Measurements from ENCODE around the gene RPS15. TPM values are rescaled to one million over a fixed set of nuclear protein-coding genes. Genes with fewer than 3 reads are reported as not detected.

Gene RPS15
- polyA plus RNA-seq, 1 of the 3 experiments (the other 2 are of a cell fraction) = 3,749 TPM

- Histone ChIP-seq H3K79me2 (ENCODE audit: insufficient read depth) (peaks cover 12% of the 10 kb centered on the region; the same call in 1 of the 2 replicates), H4K20me1 (ENCODE audit: insufficient read depth) (no peaks in the 10 kb centered on the region), H3K9ac (peak overlapping the region; percentile 65; the same call in 1 of the 2 replicates), H3F3A (replicated peaks; ENCODE audit: insufficient read depth) (peaks cover 16% of the 10 kb centered on the region), H2AFZ (ENCODE audit: low read depth) (peak overlapping the region; percentile 93; the same call in 1 of the 2 replicates), H3K9me2 (no peaks in the 10 kb centered on the region), H3K36me3 (replicated peaks in 1 of 2; ENCODE audit: control insufficient read depth in 1 of 2, insufficient read depth in 2 of 2, low read length in 1 of 2) (no peaks in the 10 kb centered on the region), H3K4me3 (ENCODE audit: low read depth in 2 of 2, low read length in 1 of 2) (peak overlapping the region; percentile 75 to 79), H3K9me3 (no peaks in the 10 kb centered on the region), H3K27ac (ENCODE audit: low read depth in 2 of 2, low read length in 1 of 2) (no peak overlapping the region; a peak in 1 of 4 replicates), H3K4me1 (ENCODE audit: control insufficient read depth in 1 of 2, insufficient read depth in 2 of 2, low read depth in 1 of 2, low read length in 1 of 2) (peaks cover 0 to 9% of the 10 kb centered on the region in 2 experiments; a peak in 1 of 4 replicates), H3K4me2 (peak overlapping the region; percentile 99), H3K27me3 (ENCODE audit: insufficient read depth) (no peaks in the 10 kb centered on the region)
- ChIA-PET POLR2A (no interaction called here), CTCF (interaction anchor here (1.0 to 1.3 kb wide), 2 partner anchors 122 to 124 kb away, joined by 3 to 8 read pairs; no protein-coding TSS in a partner anchor)
- no peak for DNase-seq
- no peak for TF ChIP-seq NFIC (IDR thresholded peaks at IDR 0.05; ENCODE audit: borderline replicate concordance)
- no peak for TF ChIP-seq CHD2 (IDR thresholded peaks at IDR 0.05; ENCODE audit: low read length, partially characterized antibody)
- peak; percentile 3; the same call in 1 of the 2 replicates for TF ChIP-seq CTCF (IDR thresholded peaks at IDR 0.05)
- 76% methylated on average over 11 of the region's 11 CpGs for WGBS (ENCODE audit: low lambda C conversion rate)
These were observed 36.3 kb upstream of the RPS15 start for GRCh38 chr19:1401889-1402217.

GRCh38 chr19:1402411-1403070 is 35.7 kb upstream of the RPS15 start:
- peaks cover 0 to 9% of the 10 kb centered on the region in 2 experiments; a peak in 1 of 4 replicates for H3K4me1 ChIP-seq (ENCODE audit: control insufficient read depth in 1 of 2, insufficient read depth in 2 of 2, low read depth in 1 of 2, low read length in 1 of 2)
- peaks cover 12% of the 10 kb centered on the region; the same call in 1 of the 2 replicates for H3K79me2 ChIP-seq (ENCODE audit: insufficient read depth)
- H3K27me3 ChIP-seq (ENCODE audit: insufficient read depth) = no peaks in the 10 kb centered on the region
- no peaks in the 10 kb centered on the region for H3K36me3 ChIP-seq (replicated peaks in 1 of 2; ENCODE audit: control insufficient read depth in 1 of 2, insufficient read depth in 2 of 2, low read length in 1 of 2)
- no peak overlapping the region for H3K27ac ChIP-seq (ENCODE audit: low read depth in 2 of 2, low read length in 1 of 2)
- 82% methylated on average over 15 of the region's 25 CpGs for WGBS (ENCODE audit: low lambda C conversion rate)
- H2AFZ ChIP-seq (ENCODE audit: low read depth) = no peak overlapping the region
- no peaks in the 10 kb centered on the region for H3K9me3 ChIP-seq
- no peak for TF ChIP-seq USF1 (IDR thresholded peaks at IDR 0.05; ENCODE audit: borderline replicate concordance, low read depth)
- no peak for TF ChIP-seq GATA2 (CRISPR knock-in tag; IDR thresholded peaks at IDR 0.05)
- TF ChIP-seq CHD2 (IDR thresholded peaks at IDR 0.05; ENCODE audit: low read length, partially characterized antibody) = no peak
- TF ChIP-seq YY1 (IDR thresholded peaks at IDR 0.05; ENCODE audit: low read depth) = no peak
- TF ChIP-seq SMC3 (IDR thresholded peaks at IDR 0.05; ENCODE audit: low read depth, low read length) = no peak
- no peak for TF ChIP-seq NFIC (IDR thresholded peaks at IDR 0.05; ENCODE audit: borderline replicate concordance)
- no peak for TF ChIP-seq TEAD4 (IDR thresholded peaks at IDR 0.05; ENCODE audit: borderline replicate concordance, insufficient read depth)
- no peak for TF ChIP-seq MAX (IDR thresholded peaks at IDR 0.05; ENCODE audit: low read depth)
- TF ChIP-seq FOXM1 (IDR thresholded peaks at IDR 0.05; ENCODE audit: low read depth) = no peak
- no peak for TF ChIP-seq MXI1 (IDR thresholded peaks at IDR 0.05; ENCODE audit: low read depth, low read length)
- no peak for TF ChIP-seq FOXJ3 (CRISPR knock-in tag; IDR thresholded peaks at IDR 0.05)
- TF ChIP-seq TCF12 (IDR thresholded peaks at IDR 0.05) = no peak
- TF ChIP-seq MEF2A (IDR thresholded peaks at IDR 0.05; ENCODE audit: borderline replicate concordance, low read depth) = no peak
- TF ChIP-seq RAD21 (IDR thresholded peaks at IDR 0.05; ENCODE audit: low read length) = no peak
- TF ChIP-seq RXRA (IDR thresholded peaks at IDR 0.05; ENCODE audit: borderline replicate concordance, low read depth) = no peak
- TF ChIP-seq JUND (IDR thresholded peaks at IDR 0.05) = no peak
- no peak for TF ChIP-seq TAF1 (IDR thresholded peaks at IDR 0.05; ENCODE audit: borderline replicate concordance, low read depth, low read length)
- no peak for TF ChIP-seq RCOR1 (IDR thresholded peaks at IDR 0.05; ENCODE audit: low read length)
- no peak for TF ChIP-seq NRF1 (IDR thresholded peaks at IDR 0.05; ENCODE audit: low read depth, low read length)
- no peak for TF ChIP-seq SIN3A (IDR thresholded peaks at IDR 0.05; ENCODE audit: borderline replicate concordance, low read depth, low read length)
- H3K4me3 ChIP-seq (ENCODE audit: low read depth in 2 of 2, low read length in 1 of 2) = no peak overlapping the region
- H3K4me2 ChIP-seq = no peak overlapping the region
- H3K9ac ChIP-seq = no peak overlapping the region
- CTCF ChIA-PET = interaction anchor here (0.6 to 1.4 kb wide), 5 partner anchors 12 to 136 kb away, joined by 3 to 8 read pairs (median 3); no protein-coding TSS in a partner anchor
- no peak for DNase-seq
- no peaks in the 10 kb centered on the region for H4K20me1 ChIP-seq (ENCODE audit: insufficient read depth)
- H3K9me2 ChIP-seq = no peaks in the 10 kb centered on the region
- POLR2A ChIA-PET = no interaction called here
- H3F3A ChIP-seq (replicated peaks; ENCODE audit: insufficient read depth) = peaks cover 16% of the 10 kb centered on the region

All from SK-N-SH (cell line).